NCI-H146 treated with DMSO at 0.1 percent for 48 hours (cell line): Measurements from ENCODE around the gene THOC7.

ENCODE experiments used
- DNase-seq: peaks from one replicate; lab custom pipeline; 2025; ENCODE audit not compliant: unreplicated experiment; lab: John Stamatoyannopoulos, UW

Gene THOC7

DNA sequence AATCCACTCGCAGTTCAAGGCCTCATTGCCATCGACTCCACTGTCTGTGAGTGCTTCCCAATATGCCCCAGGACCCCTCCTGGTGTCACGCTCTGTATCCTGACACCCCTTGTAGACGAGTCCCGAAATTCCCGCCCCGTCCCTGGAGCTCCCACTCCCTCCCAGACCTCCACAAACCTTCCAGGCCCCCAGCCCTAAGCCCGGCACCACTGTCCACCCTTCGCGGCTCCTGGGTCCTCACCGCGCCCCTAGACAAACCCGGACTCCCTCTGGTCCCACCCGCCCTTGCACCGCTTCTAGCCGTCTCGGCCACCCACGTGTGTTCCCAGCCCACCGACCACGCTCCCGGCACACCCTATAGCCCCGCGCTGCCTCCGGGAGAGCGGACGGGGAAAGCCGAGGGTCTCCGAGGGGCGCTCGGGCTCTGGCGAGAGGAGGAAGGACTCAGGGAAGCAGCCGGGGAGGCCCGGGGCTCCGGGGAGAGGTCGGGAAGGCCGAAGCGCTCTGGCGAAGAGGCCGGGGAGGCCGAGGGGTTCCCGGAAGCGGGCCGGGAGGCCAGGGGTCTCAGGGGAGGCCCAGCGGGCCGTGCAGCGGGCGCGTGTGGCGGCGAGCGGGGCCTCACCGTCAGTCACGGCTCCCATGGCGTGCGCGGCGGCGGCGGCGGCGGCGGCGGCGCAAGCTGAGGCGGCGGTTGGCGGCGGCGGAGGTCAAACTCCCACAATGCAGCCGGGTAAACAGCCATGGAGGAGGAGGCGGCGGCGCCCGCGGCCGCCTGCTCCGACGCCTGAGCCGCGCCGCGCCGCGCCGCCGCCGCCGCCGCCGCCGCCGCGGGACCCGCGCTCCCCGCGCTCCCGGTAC is at the start of gene THOC7, which contains the start of gene ATXN7:
TSS of gene THOC7 (minus strand) at position 656 of the 858 bp plus-strand sequence. CDS start at position 641, 15 bp downstream.
TSS of gene ATXN7 (plus strand) at position 718 of the 858 bp plus-strand sequence. CDS start 48,732 bp downstream, outside the sequence.
- DNase-seq: peak; percentile 6

DNA sequence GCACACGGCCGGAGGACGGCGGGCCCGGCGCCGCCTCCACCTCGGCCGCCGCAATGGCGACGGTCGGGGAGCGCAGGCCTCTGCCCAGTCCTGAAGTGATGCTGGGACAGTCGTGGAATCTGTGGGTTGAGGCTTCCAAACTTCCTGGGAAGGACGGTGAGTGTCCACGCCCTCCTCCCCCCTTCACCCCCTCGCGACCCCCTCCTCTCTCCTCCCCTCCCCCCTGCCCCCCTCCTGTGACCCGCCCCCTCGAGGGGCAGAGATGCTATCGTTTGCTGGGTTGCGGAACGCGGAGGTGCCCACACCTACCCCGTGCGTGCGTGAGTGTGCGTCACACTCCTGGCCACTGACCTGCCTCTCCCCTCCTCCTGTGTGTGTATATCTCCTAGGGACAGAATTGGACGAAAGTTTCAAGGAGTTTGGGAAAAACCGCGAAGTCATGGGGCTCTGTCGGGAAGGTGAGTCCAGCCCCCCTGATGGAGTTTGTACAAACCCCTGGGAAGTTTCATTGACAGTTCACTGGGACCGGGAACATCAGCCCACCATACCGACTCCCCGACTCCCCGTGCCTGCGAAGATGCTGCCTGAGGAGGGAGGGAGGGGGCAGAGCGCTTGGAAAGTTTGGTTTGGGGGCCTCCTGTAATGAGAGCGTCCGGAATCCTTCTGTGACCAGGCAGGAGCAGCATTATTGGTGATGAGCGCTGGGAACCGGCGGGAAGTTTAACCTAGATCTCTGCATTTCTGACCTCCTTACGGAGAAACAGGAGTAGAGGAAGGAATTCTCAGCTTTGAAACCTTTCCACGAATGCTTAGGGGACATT is 49.4 kb upstream of the THOC7 start:
- DNase-seq: no peak

DNA sequence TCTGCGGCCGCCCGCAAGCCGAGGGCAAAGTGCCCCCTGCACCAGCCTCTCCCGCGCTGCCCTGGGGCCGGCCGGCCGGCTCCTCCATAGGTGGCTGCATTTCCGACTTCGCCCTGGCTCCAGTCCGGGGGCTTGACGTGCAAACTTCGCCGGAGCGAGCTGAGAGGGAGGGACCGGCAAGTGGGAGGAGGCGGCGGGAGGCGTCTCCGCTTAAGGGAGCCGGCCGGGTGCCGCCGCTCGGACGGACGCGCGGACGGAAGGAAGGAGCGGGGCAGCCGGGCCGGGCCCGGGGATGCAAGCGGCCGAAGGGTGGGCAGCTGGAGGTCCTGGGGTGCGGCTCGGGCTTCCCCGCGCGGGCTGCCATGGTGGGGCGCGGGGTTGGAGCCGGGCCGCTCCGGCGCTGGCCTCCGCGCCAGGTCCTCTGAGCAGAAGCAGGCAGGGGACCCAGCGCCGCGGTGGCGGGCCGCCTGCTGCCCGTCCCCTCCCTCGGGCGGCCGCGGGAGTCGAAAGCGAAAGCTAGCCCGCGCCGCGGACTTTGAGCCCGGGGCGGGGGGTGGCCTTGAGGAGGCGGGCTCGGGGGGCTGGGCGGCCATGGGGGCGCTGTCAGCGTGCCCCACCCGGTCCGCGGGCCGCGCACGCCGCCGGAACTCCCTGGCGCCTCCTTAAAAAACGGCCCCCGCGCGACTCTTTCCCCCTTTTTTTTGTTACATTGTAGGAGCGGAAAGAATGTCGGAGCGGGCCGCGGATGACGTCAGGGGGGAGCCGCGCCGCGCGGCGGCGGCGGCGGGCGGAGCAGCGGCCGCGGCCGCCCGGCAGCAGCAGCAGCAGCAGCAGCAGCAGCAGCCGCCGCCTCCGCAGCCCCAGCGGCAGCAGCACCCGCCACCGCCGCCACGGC is 48.5 kb upstream of the THOC7 start, which contains the start of gene SCAANT1:
TSS of gene SCAANT1 (minus strand) at position 511 of the 895 bp plus-strand sequence.
- DNase-seq: peak; percentile 52

DNA sequence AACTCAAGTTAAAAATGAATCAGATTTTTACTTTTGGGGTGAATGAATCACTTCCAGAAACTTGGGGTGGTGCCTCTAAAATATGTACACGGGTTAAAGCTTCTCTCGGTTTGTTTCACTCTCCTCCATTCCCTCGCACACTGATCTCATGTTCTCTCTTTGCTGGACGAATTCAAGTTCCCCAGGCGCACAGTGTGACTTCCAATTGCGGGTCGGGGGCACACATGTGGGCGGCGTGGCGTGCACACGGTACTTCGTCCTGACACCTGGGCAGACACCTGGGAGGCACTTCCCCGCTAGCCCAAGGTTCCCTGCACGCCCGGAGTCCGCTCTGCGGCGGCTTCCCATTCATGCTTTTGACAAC is 47.9 kb upstream of the THOC7 start:
- no peak for DNase-seq

DNA sequence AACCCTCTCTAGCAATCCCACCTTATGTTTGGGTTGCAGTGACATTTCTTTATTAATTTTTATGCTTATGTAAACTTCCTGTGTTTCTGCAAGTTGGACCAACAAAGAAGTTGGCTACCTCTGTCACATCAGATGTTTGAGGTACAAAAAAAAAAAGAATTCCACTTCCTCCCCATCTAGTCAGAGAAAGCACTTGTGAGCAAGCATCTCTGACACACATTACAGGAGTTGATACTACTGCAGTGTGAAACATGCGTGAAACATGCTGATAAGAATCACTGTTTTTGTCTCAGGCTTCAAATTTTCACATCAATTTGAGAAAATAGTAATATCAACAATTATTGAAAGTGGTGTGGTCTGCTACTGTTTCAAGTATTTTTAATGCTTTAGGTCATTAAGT is 47.3 kb upstream of the THOC7 start:
- DNase-seq: no peak

DNA sequence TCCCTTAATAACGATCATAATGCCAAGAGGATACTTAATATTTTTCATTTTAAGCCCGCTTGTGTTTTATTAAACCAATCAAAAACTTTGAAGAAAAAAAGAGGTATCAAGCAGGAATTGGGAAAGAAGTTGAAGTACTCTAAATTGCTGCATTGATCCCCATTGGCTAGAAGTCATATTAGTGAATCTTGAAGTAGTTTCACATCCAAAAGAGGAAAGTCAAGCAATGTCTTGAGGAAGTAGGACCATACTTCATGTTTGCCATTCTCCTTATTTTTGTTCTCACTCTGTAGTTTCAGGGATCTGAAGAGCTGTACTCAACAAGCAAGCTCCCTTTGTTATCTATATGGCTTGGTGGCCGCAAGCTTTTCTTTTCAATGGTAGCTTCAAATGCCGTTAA is 46.4 kb upstream of the THOC7 start:
- no peak for DNase-seq

DNA sequence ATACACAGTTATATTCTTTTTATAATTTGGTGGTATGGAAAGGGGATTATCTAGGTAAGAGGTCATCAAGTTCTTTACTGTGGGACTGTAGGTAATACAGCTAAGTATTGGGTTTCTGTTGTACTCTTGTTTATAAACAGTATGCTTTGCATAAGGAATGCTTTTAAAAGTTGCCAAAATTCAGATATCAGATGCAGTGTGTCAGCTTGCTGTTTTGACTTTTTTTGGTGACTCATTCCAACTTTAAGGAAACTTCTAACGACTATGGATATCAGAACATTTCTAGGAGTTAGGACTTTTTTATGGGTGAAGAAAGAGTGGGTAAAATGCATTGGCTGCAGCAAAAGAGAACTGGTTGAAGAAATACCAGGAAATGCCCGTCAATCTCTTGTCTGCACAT is 45.8 kb upstream of the THOC7 start:
- no peak for DNase-seq

DNA sequence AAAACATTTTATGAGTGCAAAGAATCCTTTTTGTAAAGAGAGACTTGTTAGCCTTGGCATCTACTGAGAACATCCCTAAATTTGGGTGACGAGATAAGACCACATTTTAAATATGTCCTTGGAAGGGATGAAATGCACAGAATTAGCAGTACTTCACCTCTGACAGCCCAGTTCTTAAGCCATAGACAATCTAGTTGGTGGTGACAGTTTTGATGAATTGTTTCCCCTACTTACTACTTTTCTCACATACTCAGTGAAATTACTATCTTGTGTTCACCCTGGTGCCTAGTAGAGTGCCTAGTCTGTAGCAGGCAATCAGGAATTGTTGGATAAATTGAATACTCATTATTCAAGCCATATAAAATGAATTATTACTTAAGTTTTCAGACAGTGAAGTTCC is 45.2 kb upstream of the THOC7 start:
- DNase-seq: no peak

DNA sequence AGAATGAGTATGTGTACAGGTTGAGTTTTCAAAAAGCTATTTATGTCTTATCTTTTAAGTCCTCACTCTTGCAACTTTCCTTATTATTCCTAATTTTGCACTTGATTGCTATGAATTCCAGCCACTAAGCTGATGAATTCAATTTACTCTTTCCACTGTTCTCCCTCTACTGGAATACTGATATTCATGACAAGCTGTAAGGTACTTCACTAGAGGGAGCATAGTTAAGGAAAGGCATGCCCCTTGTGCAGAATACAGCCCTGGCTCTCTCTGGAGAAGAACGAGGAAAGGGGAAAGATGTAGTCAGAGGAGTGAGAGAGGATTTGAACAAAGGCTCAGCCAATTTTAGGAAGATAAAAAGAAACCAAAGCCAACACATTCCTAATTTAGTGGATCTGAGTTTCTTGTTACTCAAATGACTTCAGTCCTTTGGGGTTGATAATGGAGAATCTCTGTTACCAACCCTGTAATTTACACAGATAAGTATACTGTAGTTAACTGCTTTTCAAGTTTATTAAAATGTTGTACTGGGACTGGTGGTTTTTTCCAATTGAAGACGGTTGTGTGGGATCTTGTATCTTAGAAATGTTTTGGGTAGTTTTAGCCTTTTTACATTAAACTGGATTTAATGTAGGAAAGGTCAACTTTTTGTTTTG is 44.6 kb upstream of the THOC7 start:
- no peak for DNase-seq

DNA sequence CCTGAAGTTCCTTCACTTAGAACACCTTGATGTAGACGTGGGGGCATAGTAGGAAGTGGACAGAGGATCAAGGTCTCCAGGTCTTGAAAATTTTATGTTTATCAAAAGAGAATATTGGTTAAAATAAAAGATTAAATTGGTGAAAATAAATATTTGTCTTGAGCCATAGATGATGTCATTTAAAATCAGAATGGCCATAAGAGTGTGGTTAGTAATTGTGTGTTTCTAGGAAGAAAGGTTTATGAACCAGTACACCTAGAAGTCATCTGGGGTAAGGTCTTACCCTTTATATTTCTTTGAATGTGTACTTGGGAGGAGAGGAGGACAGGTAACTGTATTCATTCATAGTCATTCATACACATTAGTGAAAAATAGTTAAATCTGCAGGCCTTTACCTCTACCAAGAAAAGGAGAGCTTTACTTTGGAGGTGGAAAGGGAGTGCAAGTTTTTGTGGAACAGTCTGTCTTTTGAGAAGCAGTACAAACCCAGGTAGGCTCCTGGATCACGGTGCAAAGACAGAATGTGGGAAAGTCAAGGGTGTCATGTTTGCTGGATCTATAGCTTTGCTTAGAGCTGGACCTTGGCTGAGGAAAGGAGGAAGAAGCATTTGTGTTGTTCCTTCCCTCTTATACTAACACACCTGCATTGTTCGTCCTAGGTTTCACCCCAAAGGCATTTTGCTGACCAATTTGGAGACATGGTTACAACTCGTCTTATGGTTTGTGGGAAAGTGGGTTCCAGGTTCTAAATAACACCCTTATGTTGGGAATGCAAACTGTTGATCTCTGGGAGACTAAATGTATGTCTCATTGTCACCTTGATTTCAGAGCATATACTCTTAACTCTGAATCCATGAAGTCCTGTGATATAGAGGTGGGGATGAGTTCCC is 42.4 kb upstream of the THOC7 start:
- DNase-seq: no peak

DNA sequence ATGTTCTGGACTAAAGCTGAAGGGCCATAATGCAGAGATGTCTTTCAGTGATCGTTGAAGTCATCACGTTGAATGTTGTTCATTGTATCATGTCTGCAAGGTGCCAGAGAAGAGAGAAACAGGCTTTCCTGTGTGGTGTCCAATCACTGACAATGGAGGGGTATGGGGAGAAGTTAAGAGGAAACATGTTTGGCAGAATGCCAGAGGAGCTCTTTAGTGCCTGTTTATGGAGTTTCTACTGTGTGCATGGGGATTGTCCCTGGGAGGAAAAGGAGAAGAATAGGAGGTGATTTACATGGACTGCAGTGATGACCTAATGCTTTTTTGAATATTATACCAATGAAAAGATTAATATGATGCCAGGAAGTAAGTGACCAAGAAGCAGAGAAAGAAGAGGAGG is 36.9 kb upstream of the THOC7 start:
- no peak for DNase-seq

DNA sequence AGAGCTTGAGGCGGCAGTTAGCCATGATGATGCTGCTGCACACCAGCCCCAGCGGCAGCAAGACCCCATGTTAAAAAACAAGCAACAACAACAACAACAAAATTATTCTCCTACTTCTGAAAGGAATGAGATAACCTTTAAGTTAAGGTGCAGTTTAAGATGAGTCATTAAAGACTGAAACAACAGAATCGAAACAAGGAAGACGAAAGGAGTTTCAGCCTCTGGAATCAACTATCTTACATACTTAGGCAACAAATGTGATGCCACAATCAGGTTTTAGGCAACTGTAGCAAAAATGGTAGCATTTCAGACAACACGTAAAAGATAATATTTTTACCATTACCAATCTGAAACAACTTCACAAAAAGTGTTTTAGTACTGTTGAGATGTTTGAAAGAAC is 36.4 kb upstream of the THOC7 start:
- DNase-seq: no peak

DNA sequence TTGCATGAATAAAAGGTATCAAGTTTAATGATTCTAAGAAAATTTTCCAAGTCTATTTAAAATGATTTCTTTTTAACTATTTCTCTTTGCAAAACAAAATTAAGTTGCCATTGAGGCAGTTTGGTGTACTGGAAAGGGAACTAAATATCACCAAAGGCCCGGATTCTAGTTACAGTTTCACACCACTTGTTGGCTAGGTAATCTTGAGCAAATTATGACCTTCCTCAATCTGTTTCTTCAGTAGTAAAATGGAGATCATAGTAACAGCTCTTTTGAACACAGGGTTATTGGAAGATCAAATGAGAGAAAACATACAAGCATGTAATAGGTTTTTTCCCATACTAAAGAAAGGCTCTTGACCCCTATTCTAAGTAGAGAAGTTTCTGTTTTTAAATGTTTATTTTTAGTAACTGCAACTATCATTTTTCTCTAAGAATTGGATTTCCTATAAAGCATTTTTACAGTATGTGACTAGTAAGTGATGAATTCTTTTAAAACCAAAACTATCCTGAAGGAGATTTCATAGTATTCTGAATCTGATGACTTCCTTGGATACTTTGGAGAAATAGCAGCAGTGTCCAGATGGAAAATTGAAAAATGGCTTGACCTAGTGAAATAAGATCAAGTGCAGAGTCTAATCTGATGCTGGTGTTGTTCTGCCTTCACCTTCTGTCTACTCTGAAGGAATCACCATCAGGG is 32.9 kb upstream of the THOC7 start:
- DNase-seq: no peak

DNA sequence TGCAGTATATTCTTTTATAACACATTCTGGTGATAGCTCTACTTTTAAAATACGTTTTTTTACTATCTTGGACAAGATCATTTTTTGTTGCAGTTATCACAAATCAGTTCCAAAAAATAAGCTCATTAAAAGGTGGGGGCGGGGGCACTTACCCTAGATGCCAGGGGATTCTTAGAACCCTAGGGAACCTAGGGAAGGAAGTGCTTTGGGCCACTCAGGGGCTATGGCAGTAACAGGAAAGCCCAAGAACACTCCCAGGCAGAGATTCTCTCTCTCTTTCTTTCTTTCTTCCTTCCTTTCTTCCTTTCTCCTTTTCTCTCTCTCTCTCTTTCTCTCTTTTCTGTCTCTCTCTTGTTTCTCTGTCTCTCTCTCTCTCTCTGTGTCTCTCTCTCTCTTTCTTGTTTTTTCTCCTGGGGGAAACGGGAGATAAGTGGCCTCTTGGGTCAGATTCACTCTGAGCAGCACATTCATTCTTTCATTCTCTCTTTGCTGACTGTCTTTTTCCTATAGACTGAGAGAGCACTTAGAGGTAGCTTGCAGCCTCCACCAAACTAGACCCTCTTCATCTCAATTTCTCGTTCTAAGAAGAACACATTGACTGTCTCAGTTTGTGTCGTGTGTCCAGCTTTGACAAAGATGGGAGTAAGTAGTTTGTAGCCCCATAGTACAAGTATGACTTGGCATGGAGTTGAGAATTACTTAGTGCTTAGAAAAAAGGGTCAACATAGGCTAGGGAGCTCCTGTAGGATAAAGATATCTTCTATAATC is 32.0 kb upstream of the THOC7 start:
- DNase-seq: no peak

DNA sequence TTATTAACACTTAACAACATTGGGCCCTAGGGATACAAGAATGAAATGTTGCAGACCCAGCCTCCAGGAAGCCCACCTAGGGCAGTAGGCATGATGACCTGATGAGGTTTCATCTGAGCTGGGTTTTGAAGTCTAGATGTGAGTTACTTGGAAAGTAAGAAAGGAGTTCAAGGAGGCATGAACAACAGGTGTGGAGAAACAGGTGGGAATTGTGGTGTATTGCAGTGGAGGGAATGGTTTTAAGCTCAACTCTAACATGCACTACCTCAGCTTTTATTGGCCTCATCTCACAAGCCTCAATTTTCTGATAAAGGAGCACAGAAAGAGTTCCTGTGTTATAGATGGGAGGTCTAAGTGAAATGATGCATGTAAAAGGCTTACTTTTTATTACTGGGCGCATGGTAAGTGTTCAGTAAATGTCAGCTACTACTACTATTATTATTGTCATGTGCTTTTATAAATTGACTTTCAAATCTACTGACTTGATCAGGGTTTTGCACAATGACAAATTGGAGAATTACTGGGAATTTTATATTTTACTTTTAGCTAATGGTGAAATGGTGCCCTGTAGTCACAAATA is 29.3 kb upstream of the THOC7 start:
- DNase-seq: no peak

DNA sequence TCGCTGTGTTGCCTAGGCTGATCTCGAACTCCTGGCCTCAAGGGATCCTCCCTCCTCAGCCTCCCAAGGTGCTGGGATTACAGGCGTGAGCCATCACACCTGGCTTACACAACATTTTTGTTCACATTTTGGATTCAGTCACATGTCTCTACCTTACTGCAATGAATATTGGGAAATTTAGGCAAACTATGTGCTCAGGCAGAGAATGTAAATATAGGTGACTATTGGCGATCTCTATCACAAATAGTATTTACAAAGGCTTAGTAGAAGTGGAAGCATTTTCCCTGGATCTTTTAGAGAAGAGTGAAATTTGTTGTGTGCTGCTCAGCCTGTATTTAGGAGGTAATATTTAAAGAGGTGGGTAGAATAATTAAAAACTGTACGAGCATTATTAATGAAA is 27.9 kb upstream of the THOC7 start:
- DNase-seq: no peak

DNA sequence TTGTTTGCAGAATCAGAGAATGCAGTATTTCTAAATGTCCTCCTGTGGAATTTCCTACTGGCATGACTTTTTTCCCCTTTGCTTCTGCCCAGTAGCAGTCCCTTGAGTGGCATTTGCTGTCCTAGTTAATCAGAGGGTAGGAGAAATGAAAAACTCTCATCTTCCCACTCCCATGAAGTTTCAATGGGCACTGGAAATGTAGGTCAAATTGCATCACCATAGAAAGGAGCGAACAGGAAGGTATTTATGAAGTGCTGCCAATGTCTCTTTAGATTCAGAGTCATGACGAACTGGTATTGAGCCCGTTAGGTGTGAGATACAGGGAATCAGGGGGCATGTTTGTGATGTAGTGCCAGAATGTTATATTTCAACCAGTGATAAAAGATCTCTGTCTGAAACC is 23.3 kb upstream of the THOC7 start:
- no peak for DNase-seq

DNA sequence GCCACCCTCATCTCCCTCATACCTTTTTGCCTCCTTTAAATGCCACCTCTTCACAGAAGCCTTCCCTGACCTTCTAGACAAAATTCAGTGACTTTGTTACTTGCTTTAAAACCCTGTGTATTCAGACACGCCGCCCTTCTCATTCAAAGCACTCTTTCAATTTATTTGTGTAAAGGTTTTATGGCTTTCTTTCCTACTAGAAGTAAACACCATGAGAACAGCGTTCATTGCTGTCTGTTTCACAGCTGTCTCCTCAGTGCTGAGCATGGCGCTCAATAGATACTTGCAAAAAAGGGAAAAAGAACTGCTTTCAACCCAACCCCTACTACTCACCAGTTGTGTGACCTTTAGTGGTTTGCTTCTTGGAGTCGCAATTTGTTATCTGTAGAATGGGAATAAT is 17.0 kb upstream of the THOC7 start:
- no peak for DNase-seq
